Urinary bladder (tissue), 4 donors: ENCODE measurements around the gene WFDC1. TPM values are rescaled to one million over a fixed set of nuclear protein-coding genes. Genes with fewer than 3 reads are reported as not detected.
"Not testable (repeated sequence)": the region's sequence is repeated elsewhere in the genome, so short reads cannot be mapped to it uniquely, and the experiment has no call there.

ENCODE experiments used
- DNase-seq: peaks from one replicate; pipeline ENCODE4 v3.0.0-alpha.2; 2015; ENCODE audit errors: extremely low spot score
- H3K27ac ChIP-seq: one replicate; pipeline ENCODE4 v1.5.1; 2013; ENCODE audit warnings: low read depth, mild to moderate bottlenecking, moderate library complexity
- H3K36me3 ChIP-seq: one replicate; pipeline ENCODE4 v1.6.1; 2013; ENCODE audit warnings: mild to moderate bottlenecking, moderate library complexity; ENCODE audit not compliant: insufficient read depth
- H3K4me1 ChIP-seq: one replicate; pipeline ENCODE4 v1.6.1; 2013; ENCODE audit warnings: mild to moderate bottlenecking, moderate library complexity; ENCODE audit not compliant: insufficient read depth
- H3K4me3 ChIP-seq: one replicate; pipeline ENCODE4 v1.5.1; 2013; ENCODE audit warnings: low read depth, low read length
- WGBS: extraction: QIAGEN DNeasy Blood & Tissue Kit; methylation state at CpG from one replicate; pipeline ENCODE4 v1.1.7; 2013; 5-methylcytosine and 5-hydroxymethylcytosine counted together
- polyA plus RNA-seq: library from polyadenylated mRNA; stranded (reverse); fragments of 200-250 nt; gene quantifications from one replicate; pipeline ENCODE4 v1.2.3, GENCODE V29; 2013
- total RNA-seq: library from RNA; depleted of rRNA; stranded (reverse); fragments of >200 nt; gene quantifications from one replicate; pipeline ENCODE4 v1.2.3, GENCODE V29; 2014
- donor health status: healthy with polysubstance abuse.
- donor health status: healthy.

WFDC1 gene
- total and polyA plus RNA-seq, 2 donors: 44.6 to 67.2 TPM

DNA sequence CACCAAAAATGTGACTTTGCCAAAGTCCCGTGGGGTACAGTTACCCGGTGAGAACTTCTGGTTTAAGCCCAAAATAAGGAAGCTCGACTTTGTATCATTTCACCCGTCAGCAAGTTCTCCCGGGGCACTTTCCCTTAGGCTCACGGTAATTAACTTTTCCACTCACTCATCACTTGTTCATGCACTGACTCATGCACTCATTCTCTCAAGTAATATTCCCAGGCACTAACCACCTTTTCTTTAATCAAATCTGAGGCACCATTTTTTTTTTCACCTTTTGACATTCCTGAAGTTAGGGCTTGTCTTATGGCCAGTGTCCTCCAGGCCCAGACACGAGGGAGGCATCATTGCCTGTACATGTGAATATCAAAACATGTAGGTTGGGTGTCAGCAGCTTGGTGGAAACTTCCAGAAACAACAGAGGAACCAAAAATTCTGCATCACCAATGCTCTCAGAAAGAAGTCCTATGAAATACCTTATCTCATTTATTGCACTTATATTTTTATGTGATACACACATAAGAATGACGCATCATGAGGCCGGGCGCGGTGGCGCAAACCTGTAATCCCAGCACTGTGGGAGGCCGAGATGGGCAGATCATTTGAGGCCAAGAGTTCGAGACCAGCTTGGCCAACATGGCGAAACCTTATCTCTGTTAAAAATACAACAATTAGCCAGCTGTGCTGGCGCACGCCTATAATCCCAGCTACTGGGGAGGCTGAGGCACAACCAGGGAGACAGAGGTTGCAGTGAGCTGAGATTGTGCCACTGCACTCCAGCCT is 37.5 kb downstream of the WFDC1 start:
- no peaks in the 10 kb centered on the region for H3K36me3 ChIP-seq
- WGBS: 90% methylated on average over 17 of the region's 17 CpGs
- no peak for DNase-seq
- no peak overlapping the region for H3K27ac ChIP-seq
- H3K4me1 ChIP-seq: no peaks in the 10 kb centered on the region
- H3K4me3 ChIP-seq: no peak overlapping the region

DNA sequence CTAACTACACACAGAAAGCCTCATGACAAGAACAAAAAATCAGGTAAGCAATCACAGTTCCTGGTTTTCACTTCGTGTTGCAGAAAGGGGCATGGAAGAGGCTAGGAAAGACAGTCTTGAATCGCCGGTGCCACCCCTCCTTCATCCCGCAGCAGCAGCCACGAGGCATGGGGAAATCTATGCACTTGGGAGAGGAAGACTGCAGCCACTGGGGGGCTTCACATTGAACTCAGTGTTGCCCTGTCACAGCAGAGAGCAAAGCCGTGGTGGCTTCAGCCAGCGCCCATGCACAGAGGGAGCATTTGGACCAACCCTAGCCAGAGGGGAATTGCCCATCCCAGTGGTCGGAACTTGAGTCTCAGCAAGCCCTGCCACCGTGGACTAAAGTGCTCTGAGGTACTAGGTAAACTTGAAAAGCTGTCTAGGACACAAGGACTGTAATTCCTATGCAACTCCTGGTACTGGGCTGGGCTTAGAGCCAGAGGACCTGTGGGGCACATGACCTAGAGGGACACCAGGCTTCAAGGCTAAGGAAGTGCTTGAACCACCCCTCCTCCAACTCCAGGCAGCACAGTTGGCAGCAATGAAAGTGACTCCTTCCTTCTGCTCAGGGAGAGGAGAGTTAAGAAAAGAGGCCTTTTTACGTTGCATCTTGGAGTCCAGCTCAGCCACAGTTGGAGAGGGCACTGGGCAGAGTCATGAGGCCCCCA is 38.5 kb downstream of the WFDC1 start:
- Histone ChIP-seq H3K36me3 (no peaks in the 10 kb centered on the region), H3K27ac (no peak overlapping the region), H3K4me3 (no peak overlapping the region), H3K4me1 (no peaks in the 10 kb centered on the region)
- DNase-seq: no peak
- 71% methylated on average over 10 of the region's 10 CpGs for WGBS

DNA sequence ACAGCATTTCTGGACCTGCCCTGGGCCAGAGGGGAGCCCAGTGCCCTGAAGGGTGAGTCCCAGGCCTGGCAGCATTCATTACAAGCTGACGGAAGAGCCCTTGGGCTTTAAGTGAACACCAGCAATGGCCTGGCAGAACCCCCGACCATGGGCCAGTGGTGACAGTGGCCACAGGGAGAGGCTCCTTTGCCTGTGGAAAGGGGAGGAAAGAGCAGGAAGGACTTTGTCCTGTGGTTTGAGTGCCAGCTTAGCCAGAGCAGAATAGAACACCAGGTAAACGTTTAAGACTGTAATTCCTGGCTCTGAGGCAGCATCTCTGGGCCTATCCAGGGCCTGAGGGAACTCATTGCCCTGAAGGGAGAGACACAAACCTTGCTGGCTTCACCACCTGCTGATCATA is 39.4 kb downstream of the WFDC1 start:
- no peak for DNase-seq
- Histone ChIP-seq H3K36me3 (no peaks in the 10 kb centered on the region), H3K4me3 (no peak overlapping the region), H3K4me1 (no peaks in the 10 kb centered on the region), H3K27ac (no peak overlapping the region)
- 92% methylated on average over 3 of the region's 3 CpGs for WGBS

DNA sequence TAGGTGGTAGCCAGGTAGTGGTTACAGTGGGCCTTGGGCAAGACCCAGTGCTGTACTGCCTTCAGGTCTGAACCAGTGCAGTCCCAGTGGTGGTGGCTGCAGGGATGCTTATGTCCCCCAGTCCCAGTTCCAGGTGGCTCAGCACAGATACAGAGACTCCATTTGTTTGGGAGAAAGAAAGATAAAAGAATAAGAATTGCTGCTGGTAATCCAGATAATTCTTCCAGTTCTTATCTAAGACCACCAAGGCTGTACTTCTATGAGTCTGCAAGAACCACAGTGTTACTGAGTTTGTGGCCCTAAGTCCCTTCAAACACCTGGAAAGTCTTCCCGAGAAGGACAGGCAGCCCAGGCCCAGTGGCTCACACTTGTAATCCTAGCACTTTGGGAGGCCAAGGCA is 39.8 kb downstream of the WFDC1 start:
- Histone ChIP-seq H3K36me3 (no peaks in the 10 kb centered on the region), H3K4me1 (no peaks in the 10 kb centered on the region), H3K27ac (no peak overlapping the region), H3K4me3 (no peak overlapping the region)
- DNase-seq: no peak
- WGBS: 74% methylated on average over 1 of the region's 1 CpG

DNA sequence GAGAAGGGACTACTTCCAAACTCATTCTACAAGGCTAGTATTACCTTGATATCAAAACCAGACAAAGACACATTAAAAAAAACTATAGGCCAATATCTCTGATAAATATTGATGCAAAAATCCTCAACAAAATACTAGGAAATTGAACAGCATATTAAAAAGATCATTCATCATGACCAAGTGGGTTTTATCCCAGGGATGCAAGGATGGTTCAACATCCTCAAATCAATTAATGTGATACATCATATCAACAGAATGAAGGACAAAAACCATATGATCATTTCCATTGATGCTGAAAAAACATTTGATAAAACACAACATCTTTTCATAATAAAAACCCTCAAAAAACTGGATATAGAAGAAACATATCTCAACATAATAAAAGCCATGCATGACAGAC is 42.6 kb downstream of the WFDC1 start:
- not testable (repeated sequence) for H3K4me3 ChIP-seq, H3K27ac ChIP-seq, H3K36me3 ChIP-seq, DNase-seq, H3K4me1 ChIP-seq

DNA sequence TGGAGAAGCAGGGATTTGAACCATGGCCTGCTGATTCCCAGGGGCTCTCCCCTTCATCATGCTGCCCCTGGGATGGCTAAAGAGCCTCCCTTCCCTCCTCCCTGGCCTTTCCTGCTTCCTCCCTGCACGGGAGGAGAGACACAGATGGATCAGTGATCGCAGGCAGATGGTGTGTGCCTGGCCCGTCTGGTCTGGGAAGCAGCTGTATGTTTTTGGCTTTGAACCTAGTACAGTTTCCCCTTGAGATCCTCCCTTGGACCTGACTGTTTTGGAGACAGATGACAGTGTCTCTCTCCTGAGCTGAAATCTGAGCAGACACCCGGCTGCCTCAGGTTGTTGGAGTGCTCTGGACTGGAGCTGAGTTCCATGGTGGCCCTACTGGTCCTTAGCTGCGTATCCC is 44.6 kb downstream of the WFDC1 start:
- no peaks in the 10 kb centered on the region for H3K36me3 ChIP-seq
- H3K4me3 ChIP-seq: no peak overlapping the region
- DNase-seq: peak; percentile 10
- no peaks in the 10 kb centered on the region for H3K4me1 ChIP-seq
- no peak overlapping the region for H3K27ac ChIP-seq
- 39% methylated on average over 5 of the region's 5 CpGs for WGBS

DNA sequence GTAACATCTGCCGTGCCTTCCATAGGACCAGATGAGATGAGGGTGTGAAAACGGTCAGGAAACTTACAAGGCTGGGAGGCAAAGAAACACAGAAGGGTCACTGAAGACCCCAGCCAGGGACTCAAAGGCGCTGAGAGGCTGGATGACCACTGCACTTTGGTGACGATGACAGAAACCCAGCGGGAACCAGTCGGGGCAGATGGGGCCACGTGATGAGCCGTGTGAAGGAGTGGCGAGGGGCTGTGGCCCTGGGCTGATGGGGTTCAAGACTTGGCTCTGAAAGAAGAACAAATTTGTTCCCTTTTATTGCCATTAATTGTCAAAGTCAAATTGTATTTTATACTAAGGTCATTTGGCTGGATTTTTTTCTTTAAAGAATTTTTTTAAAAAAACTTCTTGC is 45.1 kb downstream of the WFDC1 start:
- no peak overlapping the region for H3K4me3 ChIP-seq
- H3K36me3 ChIP-seq: no peaks in the 10 kb centered on the region
- 73% methylated on average over 9 of the region's 9 CpGs for WGBS
- DNase-seq: no peak
- no peak overlapping the region for H3K27ac ChIP-seq
- no peaks in the 10 kb centered on the region for H3K4me1 ChIP-seq

DNA sequence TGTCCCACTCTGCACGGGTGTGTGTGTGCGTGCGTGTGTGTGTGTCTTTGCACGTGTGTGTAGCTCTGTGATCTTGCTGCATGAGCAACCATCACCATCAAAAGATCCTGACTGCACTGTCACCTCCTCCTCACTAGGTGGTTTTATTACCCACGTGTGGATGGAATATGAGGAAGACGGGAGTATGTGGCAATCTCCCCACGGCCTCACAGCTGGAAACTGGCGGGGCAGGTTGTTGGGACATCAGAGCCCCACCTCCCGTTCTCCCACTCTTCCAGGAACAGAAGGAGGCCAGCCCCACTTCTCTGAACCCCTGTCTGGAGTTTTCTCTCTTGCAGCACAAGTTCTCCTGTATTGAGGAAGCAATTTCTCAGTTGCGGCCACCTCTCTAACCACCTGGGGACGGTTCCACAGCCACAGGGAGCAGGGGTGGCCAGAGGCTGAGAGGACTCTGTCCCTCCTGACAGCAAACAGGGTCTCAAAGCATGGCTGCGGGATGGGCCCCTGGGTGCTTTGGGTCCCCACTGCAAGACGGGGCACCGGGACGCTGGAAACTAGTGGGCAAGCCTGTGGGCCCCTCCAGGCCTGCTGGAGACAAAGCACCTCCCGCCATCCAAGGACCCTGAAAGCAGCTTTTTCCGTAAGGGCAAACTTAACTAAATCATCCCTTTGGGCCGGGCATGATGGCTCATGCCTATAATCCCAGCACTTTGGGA is 45.8 kb downstream of the WFDC1 start:
- no peak for DNase-seq
- Histone ChIP-seq H3K4me1 (no peaks in the 10 kb centered on the region), H3K36me3 (no peaks in the 10 kb centered on the region), H3K4me3 (no peak overlapping the region), H3K27ac (no peak overlapping the region)
- WGBS: 72% methylated on average over 18 of the region's 18 CpGs

DNA sequence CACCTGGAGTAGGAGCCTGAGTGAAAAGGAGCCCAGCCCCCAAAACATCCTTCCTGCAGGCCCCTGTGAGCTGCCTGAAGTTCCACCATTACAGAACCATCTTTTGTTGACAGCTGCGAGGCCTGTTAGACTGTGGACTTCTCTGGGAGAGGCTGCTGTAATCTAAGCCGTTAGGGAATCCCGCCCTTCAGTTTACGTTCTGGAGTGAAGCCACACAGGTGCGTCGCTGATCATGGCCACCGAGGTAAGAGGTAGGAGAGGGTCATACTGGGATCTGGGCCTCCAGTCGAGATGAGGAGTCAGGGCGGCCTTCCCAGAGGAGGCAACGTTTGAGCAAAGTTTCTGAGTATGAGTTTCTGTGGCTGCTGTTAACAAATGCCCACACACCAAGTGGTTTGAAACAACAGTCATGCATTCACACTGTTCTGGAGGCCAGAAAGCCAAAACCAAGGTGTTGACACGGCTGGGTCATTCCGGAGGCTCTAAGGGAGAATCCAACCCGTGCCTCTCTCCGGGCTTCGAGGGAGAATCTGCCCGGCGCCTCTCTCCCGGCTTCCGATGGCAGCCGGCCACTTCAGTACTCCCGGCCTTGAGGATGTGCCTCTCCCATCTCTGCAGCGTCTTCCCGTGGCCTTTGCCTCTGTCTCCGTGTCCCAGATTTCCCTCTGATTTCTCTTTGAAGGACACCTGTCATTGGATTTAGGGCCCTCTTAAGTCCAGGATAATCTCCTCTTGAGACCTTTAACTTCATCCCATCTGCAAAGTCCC is 47.0 kb downstream of the WFDC1 start:
- WGBS: 87% methylated on average over 24 of the region's 24 CpGs

DNA sequence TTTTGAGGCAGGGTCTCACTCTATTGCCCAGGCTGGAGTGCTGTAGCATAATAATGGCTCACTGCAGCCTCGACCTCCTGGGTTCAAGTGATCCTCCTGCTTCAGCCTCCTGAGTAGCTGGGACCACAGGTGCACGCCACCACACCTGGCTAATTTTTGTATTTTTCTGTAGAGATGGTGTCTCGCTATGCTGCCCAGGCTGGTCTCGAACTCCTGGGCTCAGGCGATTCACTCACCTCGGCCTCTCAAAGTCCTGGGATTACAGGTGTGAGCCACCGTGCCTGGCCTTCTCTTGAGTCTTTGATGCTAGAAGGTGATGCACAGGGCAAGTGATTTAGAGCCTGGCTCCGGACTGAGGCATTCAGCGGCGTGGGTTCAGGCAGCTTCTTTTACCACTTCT is 49.1 kb downstream of the WFDC1 start:
- not testable (repeated sequence) for H3K4me3 ChIP-seq, H3K4me1 ChIP-seq, H3K36me3 ChIP-seq, H3K27ac ChIP-seq, DNase-seq
- 94% methylated on average over 10 of the region's 10 CpGs for WGBS

More for the DNA sequence above, 47.0 kb downstream of the WFDC1 start:
- no peak for DNase-seq
- H3K36me3 ChIP-seq: no peaks in the 10 kb centered on the region
- H3K27ac ChIP-seq: no peak overlapping the region
- H3K4me1 ChIP-seq: no peaks in the 10 kb centered on the region
- H3K4me3 ChIP-seq: no peak overlapping the region

DNA sequence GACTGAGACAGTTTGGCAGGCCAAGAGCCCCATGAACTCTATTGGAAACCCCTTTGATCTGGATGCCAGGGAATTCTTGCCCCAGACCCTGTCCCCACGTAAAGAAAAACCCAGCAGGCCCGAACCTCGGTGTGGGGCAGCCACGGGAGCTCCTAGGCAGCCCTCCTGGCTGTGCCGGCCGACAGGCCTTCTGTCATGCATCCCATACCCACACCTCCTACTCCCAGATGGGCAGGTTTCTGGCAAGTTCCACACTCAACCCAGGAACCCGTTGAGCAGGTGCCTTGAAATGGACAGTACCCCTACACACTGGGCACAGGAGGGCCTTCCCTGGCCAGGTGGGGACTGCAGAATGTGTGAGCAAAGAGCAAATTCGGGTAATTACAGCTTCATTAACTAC is 50.1 kb downstream of the WFDC1 start:
- H3K4me3 ChIP-seq: no peak overlapping the region
- H3K36me3 ChIP-seq: no peaks in the 10 kb centered on the region
- 86% methylated on average over 8 of the region's 8 CpGs for WGBS
- no peak for DNase-seq
- H3K4me1 ChIP-seq: no peaks in the 10 kb centered on the region
- no peak overlapping the region for H3K27ac ChIP-seq

DNA sequence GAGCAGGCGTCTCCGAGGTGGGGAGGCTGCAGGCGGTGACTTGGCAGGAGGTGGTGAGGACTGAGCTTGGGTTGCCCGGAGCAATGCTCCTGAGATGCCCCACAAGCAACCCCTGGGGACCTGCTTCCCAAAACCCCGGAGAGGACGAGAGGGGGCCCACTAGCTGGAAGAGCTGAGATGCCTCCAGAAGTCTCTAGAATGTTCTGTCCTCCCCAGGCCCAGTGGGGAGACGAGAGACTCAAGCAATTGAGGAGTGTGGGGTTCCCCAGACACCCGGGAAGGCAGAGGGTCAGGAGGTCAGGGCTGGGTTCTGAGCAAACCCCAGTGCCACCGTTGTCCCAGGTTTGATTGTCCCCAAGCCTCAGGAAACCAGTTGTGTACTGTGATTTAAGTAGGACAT is 52.5 kb downstream of the WFDC1 start:
- Histone ChIP-seq H3K4me3 (no peak overlapping the region), H3K4me1 (no peaks in the 10 kb centered on the region), H3K27ac (no peak overlapping the region), H3K36me3 (no peaks in the 10 kb centered on the region)
- DNase-seq: no peak
- 85% methylated on average over 9 of the region's 9 CpGs for WGBS

DNA sequence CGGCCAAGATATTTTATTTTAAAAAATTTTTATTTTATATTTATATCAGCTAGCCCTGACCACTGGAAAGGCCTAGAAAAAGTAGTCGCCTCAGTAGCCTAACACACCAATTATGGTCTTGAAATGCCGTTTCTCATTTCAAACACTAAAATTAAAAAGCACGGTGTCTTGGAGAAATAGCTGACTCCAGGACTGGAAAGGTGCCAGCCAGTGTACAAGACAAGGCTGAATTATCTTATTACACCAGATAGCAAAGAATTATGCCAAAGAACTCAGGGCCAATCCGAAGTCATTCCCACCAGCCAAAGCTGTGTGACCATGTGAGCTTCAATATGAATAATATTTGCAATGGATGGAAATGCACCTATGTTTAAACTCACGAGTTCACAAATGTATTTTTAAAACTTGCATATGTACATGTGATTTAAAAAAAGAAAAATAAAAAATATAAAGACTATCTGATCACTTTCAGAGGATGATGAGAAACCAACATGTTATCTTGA is 53.8 kb downstream of the WFDC1 start:
- Histone ChIP-seq H3K4me1 (no peaks in the 10 kb centered on the region), H3K36me3 (no peaks in the 10 kb centered on the region), H3K27ac (no peak overlapping the region), H3K4me3 (no peak overlapping the region)
- 62% methylated on average over 6 of the region's 6 CpGs for WGBS
- DNase-seq: no peak
